Inflammatory macrophage treated with lipopolysaccharide for 1 hour (primary cell): ENCODE data around the gene GMDS.

Experiments used
- DNase-seq, 2 donors: peaks; one replicate each; pipeline ENCODE4 v3.0.0-alpha.2; 2020 to 2022

The GMDS gene

DNA sequence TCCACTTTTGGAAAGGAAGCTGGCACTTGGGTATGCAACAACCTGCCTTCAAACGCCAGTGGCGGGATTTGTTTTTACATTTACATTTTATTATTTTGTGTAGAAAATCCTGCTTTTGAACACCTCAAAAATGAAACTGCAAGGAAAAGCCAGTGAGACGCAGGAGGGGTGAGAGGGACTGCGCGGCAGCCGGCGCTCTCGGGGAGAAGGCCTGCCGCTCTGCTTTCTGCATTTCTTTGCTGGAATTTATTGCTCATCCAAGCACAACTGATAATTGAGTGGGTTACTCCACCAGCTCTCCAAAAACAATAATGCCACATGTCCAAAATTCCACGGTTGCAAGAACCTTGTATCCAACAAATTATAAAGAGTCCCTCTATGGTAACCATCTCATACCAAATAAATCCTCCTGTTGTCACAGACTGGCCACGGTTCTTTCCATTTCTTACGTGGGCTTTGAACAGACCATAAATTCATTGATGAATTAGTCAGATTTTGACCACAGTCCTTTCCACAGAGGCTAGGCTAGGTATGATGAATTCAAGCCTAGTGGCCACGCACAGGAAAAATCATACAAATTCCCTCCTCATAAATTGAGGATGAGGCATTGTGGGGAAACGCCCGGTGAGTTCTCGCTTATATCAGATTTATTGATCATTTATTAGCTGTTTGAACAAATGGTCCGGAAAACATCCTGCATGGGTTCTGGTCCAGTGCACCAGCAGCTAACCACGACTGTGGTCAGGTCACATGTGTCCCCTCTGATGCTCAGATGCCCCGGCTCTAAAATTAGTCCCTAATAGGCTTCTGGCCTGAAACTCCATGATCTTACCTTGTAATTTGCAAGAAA lies 667.3 kb downstream of the GMDS start:
- no peak for DNase-seq

DNA sequence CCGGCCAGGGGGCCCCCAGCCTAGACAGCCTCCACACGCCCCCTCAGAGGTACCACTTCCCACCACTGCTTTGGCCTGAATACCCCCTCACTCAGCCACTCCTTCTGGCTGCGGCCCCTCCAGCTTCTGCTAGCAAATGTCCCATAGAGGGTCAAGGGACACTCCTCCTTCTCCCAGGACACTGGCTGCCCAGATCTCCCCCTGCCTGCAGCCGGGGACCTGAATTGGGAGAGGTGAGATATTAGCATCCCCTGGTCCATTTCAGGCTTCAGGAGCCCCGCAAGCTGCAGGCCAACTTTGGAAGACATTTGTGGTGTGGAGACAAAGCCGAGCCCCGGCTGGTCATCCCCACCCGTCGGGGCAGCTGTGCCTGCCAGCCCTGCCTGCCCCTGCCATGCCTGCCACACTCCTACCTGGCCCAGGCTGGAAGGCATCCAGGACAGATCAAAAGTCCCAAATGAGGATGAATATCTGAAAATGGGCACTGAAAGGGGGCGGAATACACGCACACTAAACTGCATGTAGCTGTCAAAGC lies 668.2 kb downstream of the GMDS start:
- no peak for DNase-seq

DNA sequence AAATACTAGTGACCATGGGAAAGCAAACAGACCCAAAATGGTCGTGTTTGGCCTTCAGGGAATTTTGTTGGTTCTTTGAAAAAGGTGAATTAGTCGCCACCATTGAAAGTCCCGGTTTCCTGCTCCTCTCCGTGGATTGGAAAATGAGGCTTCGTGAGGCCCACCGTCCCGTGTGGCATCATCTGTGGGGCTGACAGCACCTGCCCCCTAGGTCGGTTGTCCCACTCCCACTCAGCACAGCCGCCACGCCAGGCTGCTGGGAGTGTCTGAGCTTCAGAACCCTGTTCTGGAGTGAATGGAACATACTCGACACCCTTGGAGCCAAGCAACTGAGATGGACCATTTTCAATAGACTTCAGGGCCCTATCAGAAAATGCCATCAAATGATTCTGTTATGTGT lies 668.7 kb downstream of the GMDS start:
- DNase-seq: no peak

- no peak for DNase-seq
Measured at GRCh38 chr6:1576166-1576565, 669.2 kb downstream of the GMDS start.

DNA sequence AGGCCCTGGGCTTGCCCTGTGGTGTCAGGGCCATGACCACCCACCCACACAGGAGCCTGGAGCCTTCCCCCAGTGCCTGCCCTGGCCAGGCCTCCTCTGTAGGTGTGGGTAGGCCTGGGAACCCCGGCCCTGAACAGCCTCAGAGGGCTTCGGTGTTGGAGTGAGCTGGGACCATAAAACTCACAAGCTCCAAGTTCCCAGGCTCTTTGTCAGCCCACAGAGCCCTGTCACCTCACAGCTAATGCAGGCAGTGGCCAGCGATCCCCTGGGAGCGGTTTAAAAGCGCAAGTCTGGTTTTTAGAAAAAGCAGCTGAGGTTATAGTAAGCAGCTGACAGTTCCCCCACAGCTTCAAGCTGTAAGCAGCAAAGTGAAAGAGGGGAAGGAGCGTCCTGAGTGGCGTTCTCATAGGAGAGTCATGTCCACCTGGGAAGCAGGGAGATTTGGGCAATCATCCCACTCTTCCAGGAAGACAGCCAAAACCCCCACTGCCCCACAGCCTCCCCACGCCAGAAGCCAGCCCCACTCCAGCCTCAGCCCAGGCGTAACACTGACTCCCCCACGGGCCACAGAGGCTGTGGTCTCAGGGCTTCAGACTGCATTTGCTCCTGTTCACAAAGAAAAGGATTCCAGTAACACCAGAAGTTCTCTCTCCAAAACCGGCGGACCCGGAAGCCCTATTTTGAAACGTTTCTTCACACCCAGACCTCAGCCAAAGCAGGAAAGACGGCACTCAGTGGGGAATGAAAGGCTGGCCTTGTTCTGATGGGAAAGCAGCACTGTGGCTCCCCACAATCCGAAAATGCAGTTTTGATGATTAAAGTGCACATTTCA lies 670.0 kb downstream of the GMDS start:
- no peak for DNase-seq

GRCh38 chr6:1574890-1575209 lies 670.6 kb downstream of the GMDS start:
- no peak for DNase-seq

GRCh38 chr6:1574083-1574761 lies 671.2 kb downstream of the GMDS start:
- DNase-seq: no peak
